ENCODE measurements around the gene PRKN. TPM values are rescaled to one million over a fixed set of nuclear protein-coding genes. Genes with fewer than 3 reads are reported as not detected.

Gene PRKN
- total and polyA plus RNA-seq, 9 of the 15 experiments (the other 6 are each of a cell fraction or from before 2014, with no cell fraction given) = 0.03 to 0.96 (median 0.15) TPM; not detected in 2

GRCh38 chr6:161493576-161494118 lies 1233.9 kb downstream of the PRKN start:
- Histone ChIP-seq H3K4me3 (no peak overlapping the region), H3K79me2 (ENCODE audit: control insufficient read depth, insufficient read depth, low read length) (no peaks in the 10 kb centered on the region), H3K9ac (ENCODE audit: insufficient read depth in 1 of 2, low read depth in 2 of 2, low read length in 2 of 2) (no peak overlapping the region), H3K9me1 (ENCODE audit: control insufficient read depth, insufficient read depth, low read length) (no peaks in the 10 kb centered on the region), H3K9me3 (replicated peaks; ENCODE audit: control insufficient read depth, insufficient read depth, low read depth, low read length) (no peaks in the 10 kb centered on the region), H3K4me1 (replicated peaks in 1 of 2; ENCODE audit: control insufficient read depth in 2 of 2, insufficient read depth in 2 of 2, low read length in 2 of 2) (no peaks in the 10 kb centered on the region), H3K27me3 (ENCODE audit: control insufficient read depth in 2 of 2, insufficient read depth in 2 of 2, low read length in 2 of 2) (peaks cover 0 to 2% of the 10 kb centered on the region in 2 experiments; a peak in 1 of 5 replicates), H4K20me1 (replicated peaks; ENCODE audit: control insufficient read depth, insufficient read depth, low read length) (no peaks in the 10 kb centered on the region), H3K27ac (ENCODE audit: extremely low read depth, low read depth, low read length) (no peak overlapping the region), H2AFZ (ENCODE audit: low read depth, low read length) (no peak overlapping the region), H3K36me3 (ENCODE audit: control insufficient read depth, insufficient read depth, low read length) (no peaks in the 10 kb centered on the region), H3K4me2 (ENCODE audit: insufficient read depth, low read length) (no peak overlapping the region)
- no TSS peak for BruUV-seq (replicated peaks)
- intact Hi-C loops (cut with micrococcal nuclease) = no loop called here
- DNase-seq (ENCODE audit: extremely low read depth in 1 of 4, low spot score in 3 of 4) = no peak
- ChIA-PET POLR2A (no interaction called here), CTCF (ENCODE audit: low intra/inter-chr PET ratio) (no interaction called here)
- no peak for ATAC-seq
- TF ChIP-seq ZNF586 (CRISPR knock-in tag; conservative IDR thresholded peaks at IDR 0.05) (no peak), RBFOX2 (IDR thresholded peaks at IDR 0.05; ENCODE audit: low read depth, low read length) (no peak), FIP1L1 (IDR thresholded peaks at IDR 0.05; ENCODE audit: low read depth, low read length, poor library complexity, severe bottlenecking) (no peak), PYGO2 (tag; IDR thresholded peaks at IDR 0.05) (no peak), ZNF134 (CRISPR knock-in tag; conservative IDR thresholded peaks at IDR 0.05) (no peak), ZNF212 (CRISPR knock-in tag; IDR thresholded peaks at IDR 0.05) (no peak), GTF2F1 (IDR thresholded peaks at IDR 0.05; ENCODE audit: low read depth, low read length) (no peak), ZNF780A (CRISPR knock-in tag; IDR thresholded peaks at IDR 0.05) (no peak), MTF1 (CRISPR knock-in tag; IDR thresholded peaks at IDR 0.05; ENCODE audit: borderline replicate concordance) (no peak), SAP30 (IDR thresholded peaks at IDR 0.05; ENCODE audit: borderline replicate concordance, insufficient read depth, low read depth, low read length, poor library complexity, severe bottlenecking) (no peak), HLTF (IDR thresholded peaks at IDR 0.05) (no peak), SIN3A (IDR thresholded peaks at IDR 0.05; ENCODE audit: borderline replicate concordance in 2 of 2, control insufficient read depth in 1 of 2, low read depth in 2 of 2, low read length in 2 of 2) (no peak), ZNF77 (CRISPR knock-in tag; IDR thresholded peaks at IDR 0.05) (no peak), ELF2 (CRISPR knock-in tag; IDR thresholded peaks at IDR 0.05) (no peak), CSDE1 (IDR thresholded peaks at IDR 0.05) (no peak), U2AF2 (optimal IDR thresholded peaks at IDR 0.05; ENCODE audit: low read depth, low read length) (no peak), SFPQ (IDR thresholded peaks at IDR 0.05; ENCODE audit: low read depth, low read length) (no peak), KLF1 (tag; IDR thresholded peaks at IDR 0.05) (no peak)
- WGBS (ENCODE audit: insufficient coverage, low coverage, missing lambda C conversion rate) = under 1% methylated on average over 13 of the region's 13 CpGs
- in situ Hi-C loops (cut with MboI) = no loop called here
- FAIRE-seq = no peak
